IMR-90 (cell line): Measurements from ENCODE around the gene CIC. TPM values are rescaled to one million over a fixed set of nuclear protein-coding genes. Genes with fewer than 3 reads are reported as not detected.

ENCODE experiments used
- ATAC-seq: fragments of 200-7000 bp; cut with Tn5 transposase; 2 replicates; pipeline ENCODE4 v1.9.1; 2020; ENCODE audit warnings: low read depth, mild to moderate bottlenecking, moderate library complexity
- BruUV-seq: library from RNA; stranded (reverse); fragments of 400-500 nt; replicated peaks from 2 replicates; lab custom pipeline; 2021; lab: Mats Ljungman, UMichigan
- CTCF ChIA-PET: fragments of 300-600 bp; formaldehyde crosslinking; extraction: SDS; loops from one replicate; lab custom pipeline; 2021; ENCODE audit warnings: antibody characterized with exemption; lab: Yijun Ruan, JAX
- POLR2A ChIA-PET: fragments of 300-600 bp; sonication (Branson Sonifier 250); formaldehyde crosslinking; loops from one replicate; lab custom pipeline; 2022; ENCODE audit warnings: antibody characterized with exemption; ENCODE audit not compliant: unreplicated experiment; lab: Charles Lee
- DNase-seq: peaks from one replicate; pipeline ENCODE4 v3.0.0; 2013
- H2AFZ ChIP-seq: replicated peaks from 2 replicates; pipeline ENCODE3; 2013; ENCODE audit warnings: low read length, mild to moderate bottlenecking; ENCODE audit not compliant: poor library complexity
- H2AK5ac ChIP-seq: 2 replicates; pipeline ENCODE4 v1.6.1; 2013; ENCODE audit warnings: low read depth, low read length, inconsistent platforms
- H2AK9ac ChIP-seq: replicated peaks from 2 replicates; pipeline ENCODE3; 2013; ENCODE audit warnings: mild to moderate bottlenecking, low read depth, low read length, moderate library complexity; ENCODE audit not compliant: poor library complexity
- H2BK120ac ChIP-seq: 2 replicates; pipeline ENCODE4 v1.6.1; 2013; ENCODE audit warnings: low read depth, low read length, inconsistent platforms
- H2BK15ac ChIP-seq: 3 replicates; pipeline ENCODE4 v1.6.1; 2013; ENCODE audit warnings: low read depth, low read length, inconsistent platforms
- H2BK20ac ChIP-seq: 2 replicates; pipeline ENCODE4 v1.6.1; 2013; ENCODE audit warnings: low read depth, mild to moderate bottlenecking, inconsistent platforms, low read length, moderate library complexity
- H2BK5ac ChIP-seq: 2 replicates; pipeline ENCODE4 v1.6.1; 2013; ENCODE audit warnings: mild to moderate bottlenecking, low read depth, low read length, inconsistent platforms; ENCODE audit not compliant: poor library complexity, severe bottlenecking
- H3K14ac ChIP-seq: replicated peaks from 2 replicates; pipeline ENCODE4 v1.6.1; 2013; ENCODE audit warnings: low read depth, low read length, inconsistent platforms
- H3K18ac ChIP-seq: 2 replicates; pipeline ENCODE4 v1.6.1; 2013; ENCODE audit warnings: low read depth, low read length, control low read depth
- H3K23ac ChIP-seq: 2 replicates; pipeline ENCODE4 v1.6.1; 2013; ENCODE audit warnings: low read depth, low read length, inconsistent platforms
- H3K27ac ChIP-seq: 2 replicates; pipeline ENCODE4 v1.5.1; 2013; ENCODE audit warnings: mild to moderate bottlenecking, control low read depth, low read length; ENCODE audit not compliant: insufficient read depth
- H3K27me3 ChIP-seq: 2 replicates; pipeline ENCODE4 v1.6.1; 2013; ENCODE audit warnings: low read length; ENCODE audit not compliant: control insufficient read depth, insufficient read depth
- H3K36me3 ChIP-seq: 2 replicates; pipeline ENCODE4 v1.6.1; 2013; ENCODE audit warnings: low read length, mixed read lengths; ENCODE audit not compliant: control insufficient read depth, insufficient read depth
- H3K4ac ChIP-seq: 2 replicates; pipeline ENCODE4 v1.6.1; 2013; ENCODE audit warnings: low read depth, low read length, inconsistent platforms
- H3K4me1 ChIP-seq: 2 replicates; pipeline ENCODE4 v1.6.1; 2013; ENCODE audit warnings: low read length, mixed read lengths; ENCODE audit not compliant: control insufficient read depth, insufficient read depth
- H3K4me2 ChIP-seq: 2 replicates; pipeline ENCODE4 v1.6.1; 2013; ENCODE audit warnings: low read depth, mild to moderate bottlenecking, control low read depth, low read length, moderate library complexity
- H3K4me3 ChIP-seq: 2 replicates; pipeline ENCODE4 v1.5.1; 2013; ENCODE audit warnings: low read depth, mild to moderate bottlenecking, control low read depth, low read length, moderate library complexity; ENCODE audit not compliant: insufficient read depth
- H3K56ac ChIP-seq: 2 replicates; pipeline ENCODE4 v1.6.1; 2013; ENCODE audit warnings: low read length, inconsistent platforms; ENCODE audit not compliant: insufficient read depth; ENCODE audit errors: extremely low read depth
- H3K79me1 ChIP-seq, 2 experiments: 2 replicates each; pipeline ENCODE4 v1.6.1; 2013; ENCODE audit warnings: low read length in 2 of 2, inconsistent platforms in 1 of 2, low read depth in 1 of 2
- H3K9ac ChIP-seq: 2 replicates; pipeline ENCODE4 v1.6.1; 2013; ENCODE audit warnings: low read depth, low read length, control low read depth
- H3K9me1 ChIP-seq: 2 replicates; pipeline ENCODE4 v1.6.1; 2013; ENCODE audit warnings: low read length, inconsistent platforms; ENCODE audit not compliant: insufficient read depth
- H3K9me3 ChIP-seq: 2 replicates; pipeline ENCODE4 v1.6.1; 2013; ENCODE audit warnings: low read length; ENCODE audit not compliant: control insufficient read depth, insufficient read depth
- H4K20me1 ChIP-seq: 2 replicates; pipeline ENCODE4 v1.6.1; 2013; ENCODE audit warnings: low read length, inconsistent platforms; ENCODE audit not compliant: insufficient read depth
- H4K5ac ChIP-seq: 2 replicates; pipeline ENCODE4 v1.6.1; 2013; ENCODE audit warnings: mild to moderate bottlenecking, low read depth, low read length, control low read depth
- H4K8ac ChIP-seq, 2 experiments: 2 replicates each; pipeline ENCODE4 v1.6.1; 2013; ENCODE audit warnings: low read depth in 2 of 2, low read length in 2 of 2, control low read depth in 1 of 2, inconsistent platforms in 1 of 2
- H4K91ac ChIP-seq: 2 replicates; pipeline ENCODE4 v1.6.1; 2013; ENCODE audit warnings: low read depth, low read length, inconsistent platforms; ENCODE audit not compliant: insufficient read depth
- BHLHE40 ChIP-seq: fragments of 150-350 bp; IDR thresholded peaks from 2 replicates; pipeline ENCODE4 v1.6.1; 2016; ENCODE audit warnings: mild to moderate bottlenecking, low read depth, low read length
- CEBPB ChIP-seq: IDR thresholded peaks from 2 replicates; pipeline ENCODE4 v1.6.1; 2012; ENCODE audit warnings: low read depth, low read length, improper control_type of control experiment
- CHD1 ChIP-seq: IDR thresholded peaks from 2 replicates; pipeline ENCODE4 v1.6.1; 2012; ENCODE audit warnings: low read depth, low read length, improper control_type of control experiment
- CTCF ChIP-seq: conservative IDR thresholded peaks from 2 replicates; pipeline ENCODE4 v1.5.1; 2012; ENCODE audit warnings: mild to moderate bottlenecking, low read depth, low read length, improper control_type of control experiment
- ELK1 ChIP-seq: fragments of 150-350 bp; IDR thresholded peaks from 2 replicates; pipeline ENCODE4 v1.6.1; 2016; ENCODE audit warnings: low read depth, mild to moderate bottlenecking, low read length, moderate library complexity, borderline replicate concordance
- FOS ChIP-seq: fragments of 150-350 bp; IDR thresholded peaks from 2 replicates; pipeline ENCODE4 v1.6.1; 2016; ENCODE audit warnings: low read depth, low read length
- MAFK ChIP-seq: IDR thresholded peaks from 2 replicates; pipeline ENCODE4 v1.6.1; 2012; ENCODE audit warnings: low read depth, low read length, improper control_type of control experiment
- MAZ ChIP-seq: IDR thresholded peaks from 2 replicates; pipeline ENCODE4 v1.6.1; 2012; ENCODE audit warnings: low read depth, mild to moderate bottlenecking, low read length, improper control_type of control experiment, moderate library complexity, borderline replicate concordance
- MXI1 ChIP-seq: IDR thresholded peaks from 2 replicates; pipeline ENCODE4 v1.6.1; 2012; ENCODE audit warnings: low read depth, mild to moderate bottlenecking, low read length, moderate library complexity, borderline replicate concordance
- NFE2L2 ChIP-seq: fragments of 150-350 bp; IDR thresholded peaks from 2 replicates; pipeline ENCODE4 v1.6.1; 2016; ENCODE audit warnings: low read depth, mild to moderate bottlenecking, low read length
- POLR2A ChIP-seq: IDR thresholded peaks from 2 replicates; pipeline ENCODE4 v1.6.1; 2012; ENCODE audit warnings: mild to moderate bottlenecking, low read depth, low read length
- RAD21 ChIP-seq: IDR thresholded peaks from 2 replicates; pipeline ENCODE4 v1.6.1; 2012; ENCODE audit warnings: low read length, improper control_type of control experiment
- RCOR1 ChIP-seq: IDR thresholded peaks from 2 replicates; pipeline ENCODE4 v1.6.1; 2012; ENCODE audit warnings: mild to moderate bottlenecking, low read length, improper control_type of control experiment; ENCODE audit not compliant: insufficient replicate concordance
- RFX5 ChIP-seq: IDR thresholded peaks from 2 replicates; pipeline ENCODE4 v1.8.0; 2012; ENCODE audit warnings: low read depth, mild to moderate bottlenecking, low read length, moderate library complexity
- SMC3 ChIP-seq: fragments of 150-350 bp; IDR thresholded peaks from 2 replicates; pipeline ENCODE4 v1.6.1; 2016; ENCODE audit warnings: low read depth, mild to moderate bottlenecking, antibody characterized with exemption, low read length, moderate library complexity
- WGBS, 2 experiments: methylation state at CpG; one replicate each; pipeline versions ENCODE4 v1.1.5 to v1.1.7; 2013; ENCODE audit warnings: missing lambda C conversion rate in 2 of 2; ENCODE audit not compliant: insufficient read length in 1 of 2; ENCODE audit errors: extremely low coverage in 2 of 2; 5-methylcytosine and 5-hydroxymethylcytosine counted together
- dilution Hi-C: fragments of 300-500 bp; cut with HindIII; formaldehyde crosslinking; loops from one replicate; pipeline ENCODE4 v1.14.3; 2018; ENCODE audit warnings: low sequenced_read_pairs; ENCODE audit not compliant: unreplicated experiment
- in situ Hi-C: fragments of 300-500 bp; cut with MboI; formaldehyde crosslinking; loops from 3 replicates; pipeline ENCODE4 v1.14.3; 2019; ENCODE audit warnings: low sequenced_read_pairs, inconsistent platforms, mixed read lengths
- intact Hi-C: fragments of 100-400 bp; cut with micrococcal nuclease; formaldehyde crosslinking; loops from 2 replicates; pipeline ENCODE4 v1.10.0; 2022
- polyA plus RNA-seq, 3 experiments: library from polyadenylated mRNA; depleted of rRNA; stranded (reverse); fragments of >200 nt; gene quantifications; 2 replicates each; pipeline ENCODE4 v1.2.3, GENCODE V29; 2012; ENCODE audit warnings: low replicate concordance in 1 of 3
- total RNA-seq: library from RNA; depleted of rRNA; stranded (reverse); fragments of >200 nt; gene quantifications from 2 replicates; pipeline ENCODE4 v1.2.3, GENCODE V29; 2012
- TF ChIP-seq, protein P1 (sequence below): fragments of 150-350 bp; IDR thresholded peaks from 2 replicates; pipeline ENCODE4 v1.6.1; 2017; ENCODE audit warnings: mild to moderate bottlenecking, antibody characterized with exemption, low read length, low read depth

The CIC gene
- total and polyA plus RNA-seq, 2 of the 4 experiments (the other 2 are of a cell fraction) = 1.8 to 23.2 TPM

DNA sequence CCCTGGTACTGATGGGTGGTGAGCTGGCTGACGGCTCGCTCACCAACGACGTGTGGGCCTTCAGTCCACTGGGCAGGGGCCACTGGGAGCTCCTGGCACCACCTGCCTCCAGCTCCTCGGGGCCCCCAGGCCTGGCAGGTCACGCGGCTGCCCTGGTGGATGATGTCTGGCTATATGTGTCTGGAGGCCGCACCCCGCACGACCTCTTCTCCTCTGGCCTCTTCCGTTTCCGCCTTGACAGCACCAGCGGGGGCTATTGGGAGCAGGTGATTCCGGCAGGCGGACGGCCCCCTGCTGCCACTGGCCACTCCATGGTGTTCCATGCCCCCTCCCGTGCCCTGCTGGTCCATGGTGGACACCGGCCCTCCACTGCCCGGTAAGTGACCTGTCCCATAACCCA is 66.9 kb downstream of the CIC start:
- H3K9me1 ChIP-seq = peaks cover 2% of the 10 kb centered on the region; the same call in 1 of the 2 replicates
- H3K4me1 ChIP-seq = no peaks in the 10 kb centered on the region
- H3K9me3 ChIP-seq = no peaks in the 10 kb centered on the region
- POLR2A ChIA-PET = no interaction called here
- TF ChIP-seq MXI1 = no peak
- TF ChIP-seq, protein P1, sequence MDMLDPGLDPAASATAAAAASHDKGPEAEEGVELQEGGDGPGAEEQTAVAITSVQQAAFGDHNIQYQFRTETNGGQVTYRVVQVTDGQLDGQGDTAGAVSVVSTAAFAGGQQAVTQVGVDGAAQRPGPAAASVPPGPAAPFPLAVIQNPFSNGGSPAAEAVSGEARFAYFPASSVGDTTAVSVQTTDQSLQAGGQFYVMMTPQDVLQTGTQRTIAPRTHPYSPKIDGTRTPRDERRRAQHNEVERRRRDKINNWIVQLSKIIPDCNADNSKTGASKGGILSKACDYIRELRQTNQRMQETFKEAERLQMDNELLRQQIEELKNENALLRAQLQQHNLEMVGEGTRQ = no peak
- TF ChIP-seq RCOR1 = no peak
- TF ChIP-seq RFX5 = no peak
- no peak for TF ChIP-seq MAZ
- TF ChIP-seq FOS = no peak
- no peak for TF ChIP-seq BHLHE40
- TF ChIP-seq ELK1 = no peak
- no peak for TF ChIP-seq CHD1
- TF ChIP-seq RAD21 = no peak
- no peak for TF ChIP-seq MAFK
- no peak for TF ChIP-seq SMC3
- no peak for TF ChIP-seq POLR2A
- TF ChIP-seq CTCF = no peak
- no peak for TF ChIP-seq NFE2L2
- TF ChIP-seq CEBPB = no peak
- H2AFZ ChIP-seq = no peak overlapping the region
- peaks cover 10% of the 10 kb centered on the region for H4K20me1 ChIP-seq
- in situ Hi-C loops (no loop called here), intact Hi-C loops (no loop called here), dilution Hi-C loops (no loop called here)
- no peak overlapping the region for H3K4me2 ChIP-seq
- H3K4ac ChIP-seq = no peak overlapping the region
- no peak overlapping the region for H2BK120ac ChIP-seq
- peaks cover 0 to 11% of the 10 kb centered on the region in 2 experiments; a peak in 3 of 4 replicates for H3K79me1 ChIP-seq
- no peak overlapping the region for H3K23ac ChIP-seq
- DNase-seq (no peak), ATAC-seq (no peak)
- H3K27me3 ChIP-seq = no peaks in the 10 kb centered on the region
- H4K8ac ChIP-seq = no peak overlapping the region
- H3K9ac ChIP-seq = no peak overlapping the region
- H2AK9ac ChIP-seq = no peak overlapping the region
- no peak overlapping the region for H3K14ac ChIP-seq
- no peak overlapping the region for H3K4me3 ChIP-seq
- CTCF ChIA-PET = no interaction called here
- BruUV-seq = no TSS peak
- 95% methylated on average over 9 of the region's 19 CpGs; no CpG with 5 or more reads in 1 of the 2 experiments for WGBS, 2 experiments
- H2BK15ac ChIP-seq = no peak overlapping the region
- H4K5ac ChIP-seq = no peak overlapping the region
- no peak overlapping the region for H4K91ac ChIP-seq
- no peak overlapping the region for H2BK5ac ChIP-seq
- H3K36me3 ChIP-seq = peaks cover 21% of the 10 kb centered on the region
- H3K56ac ChIP-seq = no peak overlapping the region
- H3K27ac ChIP-seq = no peak overlapping the region
- no peak overlapping the region for H3K18ac ChIP-seq
- H2BK20ac ChIP-seq = no peak overlapping the region
- no peak overlapping the region for H2AK5ac ChIP-seq
